GM19438 (cell line): ENCODE results near the gene POLE4.

Experiments used
- ATAC-seq: cut with Tn5 transposase; IDR thresholded peaks from one replicate; pipeline ENCODE4 v1.9.1; 2021; ENCODE audit warnings: low read depth; ENCODE audit not compliant: unreplicated experiment

POLE4 gene

DNA sequence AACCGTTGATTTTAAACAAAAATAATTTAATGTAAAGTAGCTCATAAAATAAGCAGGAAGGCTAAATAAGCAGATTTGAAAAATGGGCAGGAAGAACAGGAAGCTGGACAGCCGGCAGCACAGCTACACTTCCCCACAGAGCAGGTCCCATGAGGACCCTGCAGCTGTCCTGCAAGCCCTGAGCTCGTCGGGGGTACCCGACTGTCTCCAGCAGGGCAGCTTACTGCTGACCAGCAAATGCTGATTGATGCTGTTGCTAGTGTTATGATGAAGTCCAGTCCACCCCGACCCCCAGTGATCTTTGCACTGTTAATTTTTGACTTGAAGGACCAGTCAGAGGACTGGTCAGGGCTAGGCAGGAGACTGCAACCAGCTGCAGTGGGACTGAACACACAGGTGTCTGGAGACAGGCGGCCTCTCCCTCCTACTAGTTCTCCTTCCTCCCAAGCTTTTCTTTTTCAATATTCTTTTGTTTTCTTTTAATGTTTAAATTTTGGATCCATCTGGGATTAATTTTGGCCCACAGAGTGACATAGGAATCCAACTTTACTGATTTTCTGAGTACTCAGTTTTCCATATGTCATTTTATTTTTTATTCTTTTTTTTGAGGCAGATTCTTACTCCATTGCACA is 27.7 kb downstream of the POLE4 start:
- no peak for ATAC-seq

DNA sequence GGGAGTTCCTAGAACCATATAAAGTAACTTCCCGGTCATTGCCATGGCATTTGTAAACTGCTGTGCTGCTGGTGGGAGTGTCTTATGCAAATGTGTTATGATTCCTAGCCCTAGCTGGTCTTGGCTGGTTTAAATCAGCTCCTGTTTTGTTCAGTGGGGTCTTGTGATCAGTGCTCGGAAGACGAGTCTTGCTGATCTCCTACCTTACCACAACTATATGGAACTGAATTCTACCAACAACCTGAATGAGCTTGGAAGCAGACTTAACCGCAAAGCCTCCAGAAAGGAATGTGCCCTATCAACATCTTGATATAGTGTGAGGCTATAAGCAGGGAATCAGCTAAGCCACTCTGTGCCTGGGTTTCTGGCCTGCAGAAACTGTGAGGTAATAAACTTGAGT is 33.5 kb downstream of the POLE4 start:
- ATAC-seq = no peak

DNA sequence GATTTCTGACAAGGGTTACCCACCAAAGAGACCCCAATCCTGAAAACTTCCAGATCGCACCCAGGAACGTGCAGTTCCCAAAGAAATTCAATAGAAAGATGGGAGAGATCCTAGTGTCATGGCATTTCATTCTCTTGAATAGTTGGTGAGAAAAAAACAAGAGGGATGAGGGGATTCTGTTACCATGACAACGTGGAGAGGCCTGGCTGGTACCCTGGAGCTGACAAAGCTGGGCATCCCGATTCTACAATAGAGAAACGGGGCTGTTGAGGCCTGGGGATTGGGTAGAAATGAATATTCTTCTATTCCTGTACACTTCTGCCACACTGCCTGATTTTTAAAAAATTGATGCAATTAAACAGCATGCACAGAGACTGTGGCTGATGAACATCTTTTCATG is 41.0 kb downstream of the POLE4 start:
- ATAC-seq = no peak

DNA sequence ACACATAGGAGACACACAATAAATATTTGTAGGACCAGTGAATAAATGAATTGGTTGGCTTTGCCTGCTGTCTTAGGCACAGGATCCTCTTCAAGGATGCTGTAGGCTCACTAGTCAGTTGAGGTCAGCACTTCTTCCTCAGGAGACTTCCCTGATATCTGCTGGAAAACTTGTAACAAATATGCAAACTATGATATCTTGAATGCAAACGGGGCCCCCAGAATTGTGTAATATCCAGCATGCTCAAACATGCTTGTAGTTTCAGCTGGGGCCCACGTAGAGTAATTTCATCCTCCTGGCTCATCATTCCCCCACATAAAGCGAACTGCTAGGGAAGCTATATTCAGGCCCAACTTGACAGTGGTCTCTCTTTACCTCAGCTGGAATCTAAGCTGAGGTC is 43.6 kb downstream of the POLE4 start:
- no peak for ATAC-seq

DNA sequence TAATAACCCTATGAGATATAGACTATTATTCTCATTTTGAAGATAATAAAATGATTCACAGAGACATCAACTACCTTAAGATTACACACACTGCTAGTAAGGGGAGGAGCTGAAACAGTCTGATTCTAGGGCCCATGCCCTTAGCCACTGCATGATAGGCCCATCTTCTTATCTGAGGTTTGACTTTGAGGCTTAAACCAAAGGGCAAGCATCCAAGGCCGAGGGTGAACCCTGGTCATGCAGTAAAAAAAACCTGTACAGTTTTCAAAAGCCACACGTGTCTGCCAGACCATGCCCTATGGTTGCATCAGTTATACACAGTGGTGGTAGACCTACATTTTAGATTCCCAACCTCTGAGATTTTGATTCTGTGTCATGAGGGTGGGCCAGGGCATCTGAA is 44.8 kb downstream of the POLE4 start:
- ATAC-seq = no peak

DNA sequence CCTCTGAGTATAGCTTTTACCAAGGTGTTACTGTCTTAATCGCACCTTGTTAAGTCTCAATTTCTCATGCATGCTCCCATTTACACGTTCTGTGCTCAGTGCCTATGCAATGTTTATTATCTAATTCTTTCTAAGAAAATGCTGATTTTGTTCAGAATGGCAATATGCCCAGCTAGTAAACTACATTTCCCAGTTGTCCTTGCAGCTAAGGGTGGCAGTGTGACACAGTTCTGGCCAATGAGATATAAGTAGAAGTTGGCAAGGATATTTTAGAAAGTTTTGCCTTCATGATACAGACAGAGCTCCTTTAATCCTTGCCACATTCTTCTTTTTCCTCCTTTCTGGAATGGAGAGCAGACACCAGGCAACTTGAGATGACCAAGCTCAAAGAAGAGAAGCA is 45.3 kb downstream of the POLE4 start:
- ATAC-seq = no peak

DNA sequence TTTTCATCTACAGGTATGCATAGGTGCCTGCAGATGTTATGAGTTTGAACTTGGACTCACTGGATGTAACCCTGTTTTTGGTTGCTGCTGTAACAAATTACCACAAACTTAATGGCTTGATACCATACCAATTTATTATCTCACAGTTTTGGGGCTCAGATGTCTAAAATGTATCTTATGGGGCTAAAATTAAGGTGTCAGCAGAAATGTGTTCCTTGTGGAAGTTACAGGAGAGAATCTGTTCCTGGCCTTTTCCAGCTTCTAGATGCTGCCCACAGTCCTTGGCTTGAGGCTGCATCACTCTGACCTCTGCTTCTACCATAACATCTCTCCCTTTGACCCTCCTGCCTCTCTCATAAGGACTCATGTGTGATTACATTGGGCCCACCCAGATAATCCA is 47.6 kb downstream of the POLE4 start:
- no peak for ATAC-seq

DNA sequence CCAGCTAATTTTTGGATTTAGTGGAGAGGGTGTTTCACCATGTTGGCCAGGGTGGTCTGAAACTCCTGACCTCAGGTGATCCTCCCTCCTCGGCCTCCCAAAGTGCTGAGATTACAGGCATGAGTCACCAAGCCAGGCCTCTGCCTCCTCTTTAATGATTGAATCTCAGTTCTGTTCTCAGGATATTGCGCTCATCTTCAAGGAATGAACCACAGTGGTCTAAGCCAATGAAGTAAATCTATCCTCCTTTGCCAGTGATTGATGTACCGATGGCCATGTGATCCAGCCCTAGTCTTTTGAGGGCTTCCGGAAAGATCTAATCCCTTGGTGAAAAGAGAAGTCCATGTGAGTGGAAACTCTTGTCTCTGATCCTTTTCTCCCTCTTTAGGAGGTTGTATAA is 48.6 kb downstream of the POLE4 start:
- ATAC-seq = no peak

DNA sequence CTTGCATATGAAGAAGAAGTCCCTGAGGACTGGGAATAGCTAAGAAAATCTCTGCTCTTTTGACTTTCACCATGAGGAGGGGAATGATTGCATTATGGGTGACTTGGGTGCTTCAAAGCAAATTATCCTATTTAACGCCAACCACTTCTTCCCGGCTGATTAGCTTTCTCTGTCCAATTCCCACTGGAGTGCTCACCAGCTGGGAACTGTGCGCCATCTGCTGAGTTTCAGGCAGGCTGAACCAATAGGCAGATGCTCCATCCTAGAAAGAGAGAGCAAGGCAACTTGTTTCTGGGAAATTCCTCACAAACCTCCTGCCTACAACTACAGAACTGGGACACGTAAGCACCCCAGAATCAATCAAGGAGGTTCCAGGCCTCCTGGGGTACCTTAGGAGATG is 49.4 kb downstream of the POLE4 start:
- ATAC-seq = no peak

DNA sequence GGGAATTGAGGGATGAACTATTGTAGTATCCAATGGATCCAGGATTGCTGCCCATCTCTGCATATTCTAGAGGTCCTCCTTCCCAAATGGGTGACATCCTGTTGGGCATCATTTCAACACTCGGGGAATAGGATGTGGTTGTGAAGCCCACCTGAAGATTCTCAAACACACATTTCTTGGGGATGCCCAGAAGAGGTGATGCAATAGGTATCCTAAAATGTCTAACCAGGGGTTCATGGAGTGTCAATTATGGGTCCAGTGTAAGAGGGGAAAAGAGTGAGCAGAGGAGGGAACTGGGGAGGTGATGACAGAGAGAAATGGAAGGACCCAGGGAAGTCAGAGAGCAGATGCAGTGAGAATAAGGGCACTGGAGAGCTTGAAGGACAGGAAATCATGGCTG is 52.1 kb downstream of the POLE4 start:
- ATAC-seq = no peak

DNA sequence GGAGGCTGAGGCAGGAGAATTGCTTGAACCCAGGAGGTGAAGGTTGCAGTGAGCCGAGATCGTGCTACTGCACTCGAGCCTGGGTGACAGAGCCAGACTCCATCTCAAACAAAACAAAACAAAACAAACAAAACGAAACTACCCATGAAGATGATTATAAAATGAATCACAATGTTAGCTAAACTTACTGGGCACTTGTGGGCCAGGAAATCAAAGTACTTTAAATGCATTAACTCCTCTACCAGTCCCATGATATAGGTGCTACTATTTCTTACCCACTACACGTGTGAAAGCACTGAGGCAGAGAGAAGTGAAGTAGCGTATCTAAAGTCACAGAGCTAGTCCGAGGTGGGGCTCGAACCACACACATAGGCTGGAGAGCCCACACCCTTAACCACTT is 53.6 kb downstream of the POLE4 start:
- ATAC-seq = no peak

DNA sequence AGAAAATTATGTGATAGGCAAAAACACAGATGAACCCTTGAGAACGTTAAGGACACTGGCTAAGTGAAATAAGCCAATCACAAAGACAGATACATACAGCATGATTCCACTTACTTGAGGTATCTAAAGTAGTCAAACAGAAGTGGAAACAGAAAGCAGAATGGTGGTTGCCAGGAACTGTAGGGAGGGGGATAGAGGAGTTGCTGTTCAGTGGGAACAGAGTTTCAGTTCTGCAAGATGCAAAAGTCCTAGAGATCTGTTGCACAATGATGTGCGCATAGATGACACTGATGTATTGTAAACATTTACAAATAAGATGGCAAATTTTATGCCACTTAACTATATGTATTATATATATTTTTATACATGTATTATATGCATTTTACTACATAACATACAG is 59.7 kb downstream of the POLE4 start:
- no peak for ATAC-seq
